ENCODE results near the gene AGAP1.
"Not testable (repeated sequence)": the region's sequence is repeated elsewhere in the genome, so short reads cannot be mapped to it uniquely, and the experiment has no call there.

The AGAP1 gene

GRCh38 chr2:235936493-235936892 is 442.6 kb downstream of the AGAP1 start:
- DNase-seq: peak; percentile 27

GRCh38 chr2:235937087-235937486 is 443.2 kb downstream of the AGAP1 start:
- no peak for DNase-seq

DNA sequence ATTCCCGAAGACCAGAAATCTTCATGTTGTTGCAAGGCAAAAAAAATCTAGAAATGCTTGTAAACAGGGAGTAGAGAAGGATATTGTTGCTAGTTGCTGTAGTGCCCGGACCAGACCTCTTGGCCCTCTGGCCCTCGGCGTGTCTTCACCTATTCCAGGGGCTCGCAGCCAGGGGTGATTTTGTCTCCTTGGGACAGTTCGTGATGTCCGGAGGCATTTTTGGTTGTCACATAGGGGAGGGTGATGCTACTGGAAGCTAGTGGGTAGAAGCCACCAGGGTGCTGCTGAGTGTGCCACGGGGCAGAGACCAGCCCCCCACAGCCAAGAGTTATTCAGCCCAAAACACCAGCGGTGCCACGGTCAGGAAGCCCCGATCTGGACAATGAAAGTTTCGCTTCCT is 443.7 kb downstream of the AGAP1 start:
- no peak for DNase-seq

GRCh38 chr2:235937936-235938335 is 444.1 kb downstream of the AGAP1 start:
- no peak for DNase-seq

DNA sequence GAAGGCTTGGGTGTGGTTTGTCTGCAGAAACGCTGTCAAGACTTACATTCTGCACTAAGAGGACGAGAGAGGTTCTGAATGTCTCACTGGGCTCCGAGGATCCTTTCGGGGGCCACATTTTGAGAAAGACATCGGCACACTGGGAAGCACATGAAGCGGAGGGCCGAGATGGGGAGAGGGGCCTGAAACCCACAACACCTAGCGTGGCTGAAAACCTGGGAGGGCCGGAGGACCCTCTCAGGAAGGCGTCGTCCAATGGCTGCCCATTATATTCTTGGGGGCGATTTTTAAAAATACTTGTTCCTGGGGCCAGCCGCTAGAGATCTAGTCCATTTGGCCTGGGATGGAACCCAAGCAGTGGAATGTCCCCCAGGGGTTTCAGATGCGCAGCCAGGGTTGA is 444.8 kb downstream of the AGAP1 start:
- no peak for DNase-seq

DNA sequence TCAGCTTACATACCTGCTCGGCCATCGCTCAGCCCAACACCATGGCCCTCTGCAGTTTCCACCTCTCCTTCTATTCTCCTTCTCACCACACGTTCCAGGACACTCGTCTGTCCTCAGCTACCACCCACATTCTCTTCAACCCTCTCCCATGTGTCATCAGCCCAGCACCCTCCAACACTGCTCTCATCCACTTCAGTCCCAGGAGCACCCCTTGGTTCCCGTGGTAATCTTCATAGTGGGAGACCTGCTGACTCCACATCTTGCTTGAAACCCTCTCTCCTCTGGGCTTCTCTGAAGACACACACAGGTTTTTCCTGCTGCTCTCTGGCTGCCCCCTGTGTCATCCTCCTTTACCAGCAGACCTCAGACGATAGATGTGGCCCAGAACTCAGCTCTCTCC is 445.6 kb downstream of the AGAP1 start:
- DNase-seq: no peak

- no peak for DNase-seq
Observed at GRCh38 chr2:235940330-235940729, 446.5 kb downstream of the AGAP1 start.

GRCh38 chr2:235944591-235944990 is 450.7 kb downstream of the AGAP1 start:
- no peak for DNase-seq

GRCh38 chr2:235945608-235946140 is 451.8 kb downstream of the AGAP1 start:
- no peak for DNase-seq

DNA sequence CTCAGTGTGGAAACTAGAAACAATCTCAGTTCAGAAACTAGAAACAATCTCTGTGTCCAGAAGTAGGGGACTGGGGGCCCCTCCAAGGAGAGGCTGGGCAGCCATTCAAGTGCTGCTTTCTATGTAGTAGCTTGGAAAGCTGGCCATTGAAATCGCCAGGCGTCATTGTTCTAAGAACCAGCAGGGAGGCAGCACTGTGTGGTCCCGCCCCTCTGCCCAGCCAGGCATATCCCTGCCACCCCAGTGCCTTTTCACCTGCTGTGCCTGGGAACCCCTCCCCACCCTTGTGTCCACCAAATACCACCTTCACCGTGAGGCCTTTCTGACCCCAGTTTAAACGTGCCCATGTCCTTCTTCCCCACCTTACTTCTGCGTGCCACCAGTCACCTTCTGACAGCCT is 452.7 kb downstream of the AGAP1 start:
- no peak for DNase-seq

- DNase-seq: not testable (repeated sequence)
Observed at GRCh38 chr2:235947055-235947454, 453.2 kb downstream of the AGAP1 start.

DNA sequence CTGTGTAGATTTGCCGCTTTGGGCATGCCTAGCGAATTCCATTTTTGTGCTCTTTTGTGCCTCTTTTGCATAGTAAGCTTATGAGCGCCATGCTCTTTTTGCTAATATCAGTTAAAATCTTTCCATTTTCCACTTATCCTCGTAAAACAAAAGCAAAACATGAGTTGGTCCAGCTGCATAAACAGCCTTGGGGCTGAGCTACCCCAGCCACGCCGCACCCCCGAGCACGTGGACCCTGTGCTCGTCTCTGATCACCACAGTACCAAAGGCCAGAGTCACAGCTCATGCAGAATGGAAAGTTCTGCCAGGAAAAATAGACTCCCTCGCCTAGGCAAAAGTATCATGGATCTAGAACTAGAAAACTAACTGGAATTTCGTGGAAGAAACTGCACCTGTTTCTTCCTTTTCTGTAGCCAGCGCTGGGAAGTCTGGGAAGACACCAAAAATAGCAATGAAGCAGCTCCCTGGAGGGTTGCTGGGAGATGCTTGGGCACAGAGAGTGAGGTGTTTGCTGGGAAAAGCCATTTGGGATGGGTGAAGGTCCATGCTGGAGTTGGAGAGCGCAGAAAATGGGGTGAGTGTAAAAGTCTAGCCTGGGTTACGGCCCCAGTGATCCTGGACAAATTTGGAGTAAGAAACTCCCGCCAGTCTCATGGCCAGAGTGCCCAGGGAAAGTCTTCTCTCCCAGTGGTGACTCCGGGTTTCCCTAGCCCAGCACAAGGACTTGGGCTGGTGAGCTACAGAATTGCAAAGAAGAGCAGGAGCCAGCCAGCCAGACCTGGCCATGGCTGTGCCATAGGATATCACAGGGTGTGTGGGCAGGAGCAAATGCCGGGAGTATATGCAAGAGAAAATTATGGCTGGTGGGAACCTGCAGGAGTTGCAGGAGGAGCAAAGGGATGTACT is 456.0 kb downstream of the AGAP1 start:
- DNase-seq: no peak

GRCh38 chr2:235950473-235950809 is 456.6 kb downstream of the AGAP1 start:
- no peak for DNase-seq

DNA sequence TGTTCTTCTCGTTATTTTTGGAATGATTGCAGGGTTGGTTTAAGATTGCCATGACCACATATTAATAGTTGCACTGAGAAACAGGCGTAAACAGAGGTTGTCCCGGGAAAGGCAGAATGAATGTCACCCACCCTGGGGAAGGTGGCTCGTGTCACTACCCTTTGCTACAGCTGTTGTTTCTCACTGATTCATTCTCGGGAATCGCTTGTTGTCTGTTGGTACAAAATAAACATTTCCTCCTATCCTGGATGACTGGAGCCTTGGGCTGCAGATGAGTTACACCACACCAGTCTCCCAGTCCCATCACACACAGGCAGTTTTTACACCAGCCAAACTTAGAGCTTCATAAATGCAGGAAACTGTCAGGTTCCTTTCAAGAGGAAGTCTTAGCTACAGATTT is 457.6 kb downstream of the AGAP1 start:
- no peak for DNase-seq

DNA sequence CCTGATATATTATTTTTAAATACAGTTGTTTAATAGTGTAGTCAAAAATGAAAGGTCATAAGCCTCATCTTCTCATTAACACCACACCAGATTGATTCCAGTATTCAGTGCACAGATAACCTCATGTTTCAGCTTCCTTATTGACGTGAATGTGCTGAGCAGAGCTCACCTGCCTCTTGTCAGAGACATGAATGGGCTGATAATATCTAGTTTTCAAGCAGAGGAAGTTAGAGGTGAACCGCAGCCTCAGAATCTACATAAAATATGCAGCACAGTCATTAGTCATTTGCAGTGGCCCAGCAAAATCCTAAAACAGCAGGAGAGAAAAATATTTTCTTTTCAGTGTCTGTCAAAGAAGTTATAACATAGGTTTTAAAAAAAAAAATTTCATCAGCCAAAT is 458.1 kb downstream of the AGAP1 start:
- DNase-seq: no peak

DNA sequence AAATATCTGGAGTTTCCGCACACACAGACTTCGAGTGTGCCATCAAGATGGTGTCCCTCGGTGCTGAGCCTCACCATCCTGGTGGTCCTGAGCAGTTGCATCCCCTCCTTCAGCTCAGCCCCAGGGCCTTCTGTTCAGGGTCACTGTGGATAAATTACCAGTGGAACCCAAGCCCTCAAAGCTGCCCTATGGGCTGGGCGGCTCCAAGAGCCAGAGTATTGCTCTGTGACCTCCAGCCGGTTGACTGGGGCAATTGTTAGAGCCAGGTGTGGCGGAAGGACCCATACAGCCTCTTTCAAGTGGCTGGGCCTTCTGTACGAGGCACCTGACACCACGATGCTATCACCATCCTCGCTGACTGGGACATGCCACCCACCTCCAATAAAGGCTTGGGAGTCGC is 458.9 kb downstream of the AGAP1 start:
- DNase-seq: no peak

DNA sequence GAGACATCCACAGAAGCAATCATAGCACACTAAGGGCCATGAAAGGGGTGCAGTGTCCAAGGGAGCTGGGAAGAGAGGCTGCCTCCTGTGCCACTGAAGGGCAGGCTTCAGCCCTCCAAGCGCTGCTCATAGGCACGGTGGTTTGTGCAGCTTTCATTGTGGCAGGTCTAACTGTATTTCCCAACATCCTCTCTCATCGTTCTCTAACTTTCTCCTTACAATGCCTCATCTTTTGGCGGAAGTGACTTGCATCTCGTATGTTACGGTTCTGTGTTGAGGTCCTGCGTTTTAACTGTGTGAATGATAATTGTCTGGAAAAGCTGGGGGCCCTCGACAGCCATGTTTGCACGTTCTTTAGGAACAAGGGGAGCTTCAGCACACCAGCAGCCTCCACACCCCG is 460.4 kb downstream of the AGAP1 start:
- no peak for DNase-seq

- DNase-seq: no peak
Observed at GRCh38 chr2:235954888-235955480, 461.1 kb downstream of the AGAP1 start.

DNA sequence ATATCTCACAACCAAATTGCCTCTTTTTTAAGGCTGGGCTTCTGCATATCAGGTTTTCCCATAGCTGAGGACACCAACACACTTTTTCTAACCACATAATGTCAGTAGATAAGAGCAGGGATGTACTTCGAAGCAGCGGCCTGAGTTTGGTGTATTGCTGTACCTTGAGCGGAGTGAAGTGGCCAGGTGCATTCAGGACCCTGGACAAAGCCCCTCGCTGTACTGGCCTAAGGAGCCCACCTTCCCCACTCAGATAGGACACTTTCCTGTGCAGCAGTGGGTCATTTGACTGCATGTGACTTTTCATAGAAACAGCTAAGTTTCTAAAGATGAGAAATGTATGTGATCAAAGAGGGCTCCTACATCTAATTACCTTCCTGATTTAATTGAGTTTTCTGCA is 461.8 kb downstream of the AGAP1 start:
- DNase-seq: no peak

- DNase-seq: no peak
Observed at GRCh38 chr2:235956281-235956970, 462.6 kb downstream of the AGAP1 start.

GRCh38 chr2:235957251-235957650 is 463.4 kb downstream of the AGAP1 start:
- DNase-seq: no peak

DNA sequence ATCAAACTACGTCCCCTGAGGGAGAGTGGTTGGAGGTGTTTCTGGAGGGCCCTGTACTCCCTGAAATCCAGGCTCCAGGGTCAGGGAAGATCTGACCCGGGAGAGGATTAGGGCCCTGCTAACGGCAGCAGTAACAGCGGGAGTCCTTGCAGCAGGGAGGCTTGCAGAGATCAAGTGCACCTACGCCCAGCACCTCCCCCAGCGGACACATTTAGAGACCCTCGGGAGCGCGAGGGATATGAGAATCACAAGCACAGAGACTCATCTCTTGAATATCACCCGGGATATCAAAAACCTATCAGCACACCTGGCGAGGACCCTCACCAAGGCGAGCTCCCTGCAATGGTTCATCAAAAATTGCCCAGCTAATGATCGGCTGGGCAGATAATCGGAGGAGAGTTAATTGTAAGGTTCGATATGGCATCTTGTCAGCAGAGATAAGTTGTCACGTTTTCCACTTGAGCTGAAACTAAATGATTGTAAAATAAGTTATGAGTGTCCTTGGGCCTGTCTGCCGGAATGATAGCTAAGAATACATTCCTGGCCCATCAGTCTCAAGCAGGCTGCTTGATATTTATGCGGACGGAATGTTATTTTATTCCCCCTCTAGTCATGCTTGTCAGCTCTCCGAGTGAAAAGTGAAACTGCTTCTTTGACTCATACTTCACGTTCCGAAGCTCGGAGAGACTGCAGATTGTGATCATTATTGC is 464.5 kb downstream of the AGAP1 start:
- no peak for DNase-seq

DNA sequence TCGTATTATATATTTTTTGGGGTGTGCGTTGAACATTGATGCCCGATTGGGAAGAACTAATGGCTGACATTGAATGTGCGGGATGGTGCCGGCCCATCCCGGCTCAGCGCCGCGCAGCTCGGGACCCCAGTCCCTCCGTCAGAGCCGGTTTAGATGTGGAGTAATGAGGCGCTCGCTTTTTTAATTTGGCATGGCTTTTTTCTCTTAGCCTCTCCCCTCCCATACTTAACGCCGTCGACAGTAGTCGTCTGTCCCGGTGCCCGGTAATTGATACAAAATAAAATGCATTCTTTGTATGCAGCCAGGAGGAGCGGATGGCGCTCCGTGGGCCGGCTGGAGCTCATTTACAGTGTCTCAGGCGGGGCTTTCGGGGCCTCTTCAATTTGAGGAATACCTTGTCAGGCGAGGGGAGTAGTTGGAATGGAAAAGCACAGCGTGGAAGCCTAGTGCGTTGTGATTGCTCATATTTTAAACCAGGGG is 465.1 kb downstream of the AGAP1 start:
- DNase-seq: no peak
